D341Med (cell line): ENCODE data around the gene TMEM127.
"Not testable (repeated sequence)": the region's sequence is repeated elsewhere in the genome, so short reads cannot be mapped to it uniquely, and the experiment has no call there.

Experiments
- DNase-seq: peaks from one replicate; pipeline ENCODE4 v3.0.0; 2012; ENCODE audit warnings: low spot score

The TMEM127 gene

DNA sequence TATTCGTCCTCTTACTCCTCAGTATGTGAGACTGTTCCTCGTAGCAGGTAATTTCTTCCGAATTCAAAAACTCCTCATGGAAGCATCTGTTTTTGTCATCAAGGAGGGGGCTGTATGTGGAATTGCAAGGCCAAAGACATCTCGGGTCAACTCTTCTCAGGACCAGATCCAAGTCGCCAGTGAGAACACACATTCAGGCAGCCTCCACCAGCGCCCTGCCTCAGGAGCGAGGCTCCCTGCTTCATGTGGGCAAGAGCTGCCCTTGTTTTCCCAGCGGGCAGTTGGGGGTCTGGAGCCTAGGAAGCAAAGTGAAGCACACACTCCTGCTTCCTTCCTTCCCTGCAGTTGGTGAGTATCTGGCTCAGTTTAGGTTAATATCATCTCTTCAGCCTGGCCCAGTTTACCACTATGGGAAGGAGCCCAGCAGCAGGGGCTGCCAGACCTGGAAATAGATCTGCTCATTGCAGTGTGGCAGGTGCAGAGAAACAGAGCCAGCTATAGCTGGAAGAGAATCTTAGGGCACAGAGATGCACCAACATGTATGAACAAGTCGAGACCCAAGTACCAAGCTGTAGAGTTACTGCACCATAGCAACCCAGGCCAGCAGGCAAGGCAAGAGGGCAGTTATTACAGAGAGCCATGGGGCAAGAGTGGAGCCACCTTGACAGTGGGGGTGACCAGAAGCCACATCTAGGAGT is 25.3 kb downstream of the TMEM127 start:
- no peak for DNase-seq

GRCh38 chr2:96239745-96240264 is 26.0 kb downstream of the TMEM127 start:
- DNase-seq, result no peak

- DNase-seq, result no peak
These were observed 26.7 kb downstream of the TMEM127 start for GRCh38 chr2:96239091-96239490.

DNA sequence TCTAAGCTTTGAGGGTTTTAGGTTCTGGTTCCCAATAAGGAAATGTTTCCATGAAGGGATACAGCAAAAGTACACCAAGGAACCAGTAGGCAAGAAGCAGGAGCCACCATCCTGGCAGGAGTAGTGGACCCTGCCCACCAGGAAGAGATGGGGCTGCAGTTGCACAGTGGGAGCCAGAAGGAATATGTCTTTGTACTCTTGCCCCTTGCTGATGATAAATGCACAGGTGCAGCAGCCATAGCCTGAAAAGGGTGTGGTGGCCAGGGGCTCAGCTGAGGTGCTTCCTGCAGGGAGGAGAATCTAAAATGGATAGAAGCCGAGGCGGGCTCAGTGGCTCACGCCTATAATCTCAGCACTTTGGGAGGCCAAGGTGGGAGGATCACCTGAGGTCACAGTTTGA is 27.5 kb downstream of the TMEM127 start:
- DNase-seq, result no peak

DNA sequence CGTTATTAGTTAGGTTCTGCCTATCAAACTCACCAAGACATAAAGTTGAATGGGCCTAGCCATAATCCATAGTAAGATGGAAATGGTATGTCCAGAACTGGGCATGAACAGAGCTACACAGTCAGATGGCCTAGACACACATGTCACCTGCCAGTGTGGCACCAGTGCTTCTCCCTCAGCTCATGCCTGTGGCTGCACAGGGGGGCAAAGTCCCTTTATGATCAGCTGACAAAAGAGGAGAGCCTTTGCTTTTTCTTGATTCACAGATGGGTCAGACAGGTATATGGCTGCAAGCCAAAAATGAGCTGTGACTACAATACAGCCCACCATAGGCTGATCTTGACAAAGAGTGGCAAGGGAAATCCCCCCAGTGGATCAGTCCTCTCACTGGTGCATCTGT is 28.9 kb downstream of the TMEM127 start:
- DNase-seq, result no peak

DNA sequence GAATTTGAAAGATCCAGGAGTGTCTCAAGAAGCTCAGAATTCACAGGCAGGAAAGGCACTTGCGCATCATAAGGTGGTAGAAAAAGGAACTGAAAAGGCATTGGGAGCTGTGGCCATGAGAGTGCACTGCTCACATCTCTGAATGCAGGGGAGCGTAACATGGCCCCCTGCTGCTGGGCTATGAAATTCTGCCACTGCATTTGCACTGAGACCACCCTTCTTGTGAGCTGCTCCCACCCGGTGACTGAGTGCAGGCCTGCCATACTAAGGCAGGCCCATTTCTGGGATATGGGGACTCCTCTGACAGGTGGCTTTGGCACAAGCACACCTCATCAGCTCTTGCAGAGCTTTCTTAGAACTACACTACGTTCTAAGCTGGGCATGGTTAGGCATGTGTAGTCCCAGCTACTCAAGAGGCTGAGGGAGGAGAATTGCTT is 31.9 kb downstream of the TMEM127 start:
- no peak for DNase-seq

DNA sequence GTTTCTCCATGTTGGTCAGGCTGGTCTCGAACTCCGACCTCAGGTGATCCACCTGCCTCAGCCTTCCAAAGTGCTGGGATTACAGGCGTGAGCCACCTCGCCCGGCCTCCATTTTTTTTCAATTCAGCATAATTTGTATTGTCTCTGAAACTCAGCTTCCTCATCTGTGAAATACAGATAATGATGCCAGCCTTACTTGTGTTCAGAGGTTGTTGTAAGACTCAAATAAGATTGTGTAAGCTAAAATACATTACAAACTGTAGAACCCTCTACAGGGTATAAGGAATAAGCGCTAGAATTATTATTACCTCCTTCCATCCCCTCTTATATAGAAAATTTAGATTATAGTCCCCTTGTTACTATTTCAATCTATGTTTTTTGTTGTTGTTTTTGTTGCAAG is 32.4 kb downstream of the TMEM127 start:
- no peak for DNase-seq

- no peak for DNase-seq
These were observed 34.5 kb downstream of the TMEM127 start for GRCh38 chr2:96231316-96231715.

GRCh38 chr2:96225016-96225533 is 40.7 kb downstream of the TMEM127 start:
- DNase-seq, result no peak

DNA sequence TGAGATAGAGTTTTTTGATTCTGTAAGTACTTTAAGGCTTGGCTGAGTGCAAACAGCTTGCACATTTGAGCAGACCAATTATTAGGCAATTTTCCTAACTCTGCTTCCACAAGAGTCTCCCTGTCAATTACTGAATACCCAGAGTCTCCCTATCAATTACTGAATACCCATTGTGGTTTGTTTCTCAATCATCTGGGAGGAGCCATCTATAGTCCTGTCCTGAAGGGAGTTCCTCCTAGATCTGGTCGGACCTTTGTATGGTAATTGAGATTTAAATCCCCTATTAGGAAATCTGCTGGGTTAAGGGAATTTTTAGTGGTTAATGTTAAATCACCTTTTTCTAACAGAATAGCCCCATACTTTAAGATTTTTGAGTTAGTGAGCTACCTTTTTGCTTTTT is 44.7 kb downstream of the TMEM127 start:
- not testable (repeated sequence) for DNase-seq

- not testable (repeated sequence) for DNase-seq
These were observed 45.8 kb downstream of the TMEM127 start for GRCh38 chr2:96219959-96220358.

- no peak for DNase-seq
These were observed 47.2 kb downstream of the TMEM127 start for GRCh38 chr2:96218508-96219131.

- no peak for DNase-seq
These were observed 51.2 kb downstream of the TMEM127 start for GRCh38 chr2:96214554-96214953.

GRCh38 chr2:96213379-96213778 is 52.4 kb downstream of the TMEM127 start:
- DNase-seq, result no peak

- DNase-seq, result no peak
These were observed 53.5 kb downstream of the TMEM127 start for GRCh38 chr2:96212339-96212738.

DNA sequence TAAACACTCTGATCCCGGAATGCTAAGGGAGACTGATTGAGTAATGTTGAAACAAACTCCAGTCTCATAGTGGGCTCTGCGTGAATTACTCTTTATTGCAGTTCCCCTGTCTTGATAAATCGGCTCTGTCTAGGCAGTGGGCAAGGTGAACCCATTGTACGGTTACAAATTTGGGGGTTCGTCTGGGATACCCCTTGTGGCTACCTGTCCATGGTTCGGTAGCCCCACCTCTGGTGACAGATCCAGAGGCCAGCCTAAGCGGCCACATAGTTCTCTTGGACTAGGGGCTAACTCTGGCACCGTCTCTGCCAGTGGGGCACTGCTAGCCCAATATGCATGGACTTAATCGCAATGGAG is 56.1 kb downstream of the TMEM127 start:
- no peak for DNase-seq

- DNase-seq, result no peak
These were observed 56.6 kb downstream of the TMEM127 start for GRCh38 chr2:96209011-96209728.

GRCh38 chr2:96208143-96209010 is 57.4 kb downstream of the TMEM127 start, which contains the start of gene STARD7:
TSS of gene STARD7 (minus strand) at chr2:96208827. CDS start at chr2:96208434, 393 bp downstream.
- DNase-seq, result peak; percentile 97

- DNase-seq, result no peak
These were observed 58.0 kb downstream of the TMEM127 start for GRCh38 chr2:96207774-96208142.

- DNase-seq, result no peak
These were observed 58.6 kb downstream of the TMEM127 start for GRCh38 chr2:96207073-96207773.

DNA sequence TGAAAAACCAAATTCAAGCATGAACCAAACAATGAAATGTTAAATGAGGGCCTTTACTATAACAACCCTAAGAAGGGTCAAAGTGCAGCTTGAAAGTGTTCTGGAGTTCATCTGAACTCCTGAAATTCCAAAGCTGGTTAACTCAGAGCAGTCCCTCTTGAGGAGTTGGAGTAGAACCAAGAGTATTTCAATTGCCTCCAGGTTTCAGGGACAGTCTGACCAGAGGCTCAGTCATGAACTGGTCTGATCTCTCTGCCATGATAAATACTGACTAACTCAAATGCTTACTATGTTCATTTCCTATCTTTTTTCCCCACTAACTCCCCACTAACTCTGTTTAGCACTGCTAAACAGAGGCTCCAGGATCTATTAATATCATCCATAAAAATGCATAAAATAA is 59.9 kb downstream of the TMEM127 start:
- no peak for DNase-seq
